ENCODE data around the gene KIF22.

GRCh38 chr16:29805232-29806098 is 14.9 kb downstream of the KIF22 start:
- TF ChIP-seq CHD2 (IDR thresholded peaks at IDR 0.05; ENCODE audit: low read length, partially characterized antibody), result no peak
- TF ChIP-seq CTCF (IDR thresholded peaks at IDR 0.05), result no peak
- 0 out of 3 replicates have a peak, but pooled peaks have one; percentile 7 for TF ChIP-seq SMC3 (IDR thresholded peaks at IDR 0.05)
- TF ChIP-seq RARB (CRISPR knock-in tag; IDR thresholded peaks at IDR 0.05), result peak; percentile 70; the same call in 1 of the 2 replicates
- TF ChIP-seq POLR2A (IDR thresholded peaks at IDR 0.05; ENCODE audit: low read length), result peak; percentile 57
- TF ChIP-seq REST (IDR thresholded peaks at IDR 0.05), result no peak
- no peak for TF ChIP-seq RNF2 (IDR thresholded peaks at IDR 0.05; ENCODE audit: borderline replicate concordance, low read depth)
- TF ChIP-seq JUN (IDR thresholded peaks at IDR 0.05), result peak; percentile 81 to 98
- peak; percentile 53; the same call in 1 of the 2 replicates for TF ChIP-seq TP53 (CRISPR knock-in tag; IDR thresholded peaks at IDR 0.05)
- peak; percentile 71 for TF ChIP-seq PHF8 (IDR thresholded peaks at IDR 0.05; ENCODE audit: borderline replicate concordance, low read depth)
- peak; percentile 67 for TF ChIP-seq USF2 (IDR thresholded peaks at IDR 0.05)
- TF ChIP-seq ELK1 (IDR thresholded peaks at IDR 0.05; ENCODE audit: low read depth, low read length), result no peak
- 0 out of 2 replicates have a peak, but pooled peaks have one; percentile 3 for TF ChIP-seq ESRRA (IDR thresholded peaks at IDR 0.05; ENCODE audit: borderline replicate concordance, low read length)
- TF ChIP-seq CHD4 (IDR thresholded peaks at IDR 0.05; ENCODE audit: borderline replicate concordance), result no peak
